HG03108 (cell line): ENCODE measurements around the gene MYH7B.

Experiments
- ATAC-seq: cut with Tn5 transposase; IDR thresholded peaks from one replicate; pipeline ENCODE4 v1.9.1; 2021; ENCODE audit warnings: moderate library complexity; ENCODE audit not compliant: unreplicated experiment

The MYH7B gene

DNA sequence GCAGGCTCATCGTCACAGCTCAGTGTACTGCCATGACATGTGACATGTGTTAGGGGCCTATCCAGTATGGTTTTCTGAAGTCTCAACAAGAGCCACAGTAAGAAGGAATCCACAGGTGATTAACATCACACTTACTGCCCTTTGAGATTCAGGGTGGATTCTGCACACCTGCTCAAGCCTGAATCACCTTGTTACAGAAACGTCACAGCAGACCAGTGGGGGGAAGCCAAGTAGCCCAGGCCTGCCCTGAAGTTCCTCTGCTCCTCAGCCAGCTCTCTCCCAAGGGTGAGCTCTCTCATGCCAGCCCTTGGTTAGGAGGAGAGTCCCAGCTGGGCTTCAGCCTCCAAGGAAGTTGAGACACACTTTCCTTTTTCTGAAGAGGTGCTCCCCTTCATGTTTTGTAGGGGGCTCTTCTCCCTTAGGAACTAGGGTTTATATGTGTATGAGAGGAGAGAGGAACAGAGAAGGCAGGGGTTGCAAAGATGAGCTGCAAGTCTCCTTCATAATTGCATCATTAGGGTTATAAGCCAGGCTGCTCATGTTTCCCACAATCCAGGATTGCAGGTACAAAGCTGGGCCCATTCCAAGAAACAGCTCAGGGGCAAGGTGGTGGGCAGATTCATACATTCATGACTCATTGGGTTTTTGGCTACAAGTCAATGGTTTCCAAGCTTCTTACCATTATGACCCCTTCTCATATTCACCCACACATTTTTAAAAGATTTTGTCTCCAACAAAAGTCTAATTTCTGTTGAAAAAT, 11.7 kb upstream of the MYH7B start:
- no peak for ATAC-seq

DNA sequence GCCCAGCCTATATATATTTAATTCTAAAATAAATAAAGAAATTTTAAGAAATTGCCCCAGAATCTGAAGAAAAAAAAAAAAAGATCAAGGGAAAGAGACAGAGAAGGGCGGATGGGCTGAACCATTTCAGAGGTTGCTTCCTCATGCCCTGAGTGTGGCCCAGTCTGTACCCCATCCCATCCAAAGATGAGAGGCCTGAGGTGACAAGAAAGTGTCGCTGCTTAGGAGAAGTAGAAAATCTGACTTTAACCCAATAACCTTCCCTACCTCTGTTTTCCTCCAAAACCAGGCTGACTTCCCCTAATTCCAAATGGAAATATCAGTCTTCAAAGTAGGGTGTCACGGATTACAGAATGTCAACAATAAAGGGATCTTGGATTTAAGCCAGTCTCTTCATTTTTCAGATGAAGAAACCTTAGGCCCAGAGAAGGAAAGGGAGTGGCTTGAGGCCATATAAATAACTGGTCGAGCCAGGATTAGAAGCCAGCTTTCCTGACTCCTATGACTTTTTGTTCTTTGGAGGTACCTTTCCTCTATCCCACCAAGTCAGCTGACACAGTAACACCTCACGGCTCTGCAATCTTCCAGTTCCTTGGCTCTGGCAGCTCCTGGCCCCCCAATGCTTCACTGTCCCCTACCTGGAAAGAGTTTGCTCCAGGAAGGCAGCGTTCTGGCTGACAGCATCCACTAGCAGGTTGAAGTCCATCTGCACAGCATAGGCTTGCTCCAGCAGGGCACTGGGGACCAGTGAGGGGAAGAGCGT, 10.2 kb upstream of the MYH7B start:
- ATAC-seq: no peak

DNA sequence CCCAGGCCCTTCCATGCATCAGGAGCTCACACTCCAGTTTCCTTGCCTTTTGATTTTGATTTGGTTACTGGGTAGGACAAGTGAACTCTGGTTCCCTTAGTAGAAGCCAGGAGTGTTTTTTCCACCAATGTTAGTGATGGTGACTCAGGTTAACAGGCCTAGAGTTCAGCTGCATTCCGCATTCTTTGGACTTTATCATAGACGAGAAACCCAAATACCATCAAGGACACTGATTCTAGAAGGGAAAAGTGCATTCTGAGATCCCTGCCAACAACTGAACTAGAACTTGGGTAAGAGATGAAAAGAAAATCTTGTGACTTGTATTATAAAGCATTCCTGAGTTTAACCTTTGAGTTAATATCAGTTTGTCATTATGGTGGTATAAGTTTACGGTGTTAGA, 9.0 kb upstream of the MYH7B start:
- no peak for ATAC-seq

DNA sequence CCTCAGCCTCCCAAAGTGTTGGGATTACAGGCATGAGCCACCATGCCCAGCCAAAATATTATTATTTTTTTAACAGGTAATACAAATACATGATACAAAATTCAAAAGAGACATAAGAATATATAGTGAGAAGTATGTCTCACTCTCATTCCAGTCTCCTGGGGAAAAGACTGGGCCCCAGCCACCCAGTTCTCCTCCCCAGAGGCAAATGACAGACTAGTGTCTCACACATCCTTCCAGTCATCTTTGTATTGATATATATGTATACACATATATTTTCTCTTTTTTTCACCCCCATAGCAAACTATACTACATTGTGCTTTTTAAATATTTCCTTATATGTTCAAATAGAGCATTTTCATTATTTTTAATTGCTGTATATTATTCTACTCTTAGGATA, 8.3 kb upstream of the MYH7B start:
- no peak for ATAC-seq

DNA sequence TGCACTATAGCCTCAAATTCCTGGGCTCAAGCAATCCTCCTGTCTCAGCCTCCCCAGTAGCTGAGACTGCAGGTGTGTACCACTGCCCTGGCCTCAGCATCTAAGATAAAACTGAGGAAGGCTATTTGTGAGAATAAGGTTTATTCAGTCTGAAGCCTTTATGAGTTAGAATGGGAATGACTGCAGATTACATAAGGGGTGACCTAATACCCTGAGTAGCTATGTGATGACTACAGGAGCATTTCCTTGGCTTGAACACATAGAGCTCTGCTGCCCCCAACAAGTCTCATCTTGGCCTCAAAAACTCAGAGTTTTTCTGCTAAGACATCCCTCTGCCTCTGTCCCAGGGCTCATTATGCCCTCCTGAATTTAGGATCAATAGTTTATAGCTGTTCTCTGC, 7.6 kb upstream of the MYH7B start:
- ATAC-seq: no peak

DNA sequence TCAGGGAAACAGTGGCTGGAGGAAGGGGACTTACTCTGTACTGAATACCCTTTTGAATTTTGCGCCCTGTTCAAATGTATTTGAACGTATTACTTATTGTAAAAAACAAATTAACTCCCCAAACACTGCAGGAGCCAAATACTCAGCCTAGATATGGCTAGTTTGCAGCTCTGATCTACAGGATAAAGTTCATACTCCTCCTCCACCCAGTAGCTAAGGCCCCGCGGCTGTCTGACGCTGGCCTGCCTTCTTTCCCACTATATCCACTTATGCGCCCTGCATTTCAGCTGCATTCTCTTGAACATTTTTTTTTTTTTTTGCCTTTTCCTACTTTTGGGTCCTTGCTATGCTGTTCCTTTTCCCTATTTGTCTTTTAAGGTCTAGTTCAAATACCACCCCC, 6.5 kb upstream of the MYH7B start:
- no peak for ATAC-seq

DNA sequence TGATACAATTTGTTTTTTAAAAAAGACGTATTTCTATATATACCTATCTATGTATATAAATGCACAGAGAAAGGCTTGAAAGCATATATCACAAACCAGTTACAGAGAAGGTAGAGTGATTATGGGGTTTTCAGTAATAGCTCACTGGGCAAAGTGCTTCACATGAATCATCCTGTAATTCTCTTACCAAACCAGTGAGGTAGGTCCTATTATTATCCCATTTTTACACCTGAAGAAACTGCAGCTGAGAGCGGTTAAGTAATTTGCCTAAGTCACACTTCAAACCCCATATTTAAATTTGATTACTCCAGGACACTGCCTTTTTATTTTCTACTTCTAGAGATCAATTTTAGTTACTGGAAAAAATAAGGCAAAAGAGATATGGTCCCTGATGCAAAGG, 4.4 kb upstream of the MYH7B start:
- no peak for ATAC-seq

DNA sequence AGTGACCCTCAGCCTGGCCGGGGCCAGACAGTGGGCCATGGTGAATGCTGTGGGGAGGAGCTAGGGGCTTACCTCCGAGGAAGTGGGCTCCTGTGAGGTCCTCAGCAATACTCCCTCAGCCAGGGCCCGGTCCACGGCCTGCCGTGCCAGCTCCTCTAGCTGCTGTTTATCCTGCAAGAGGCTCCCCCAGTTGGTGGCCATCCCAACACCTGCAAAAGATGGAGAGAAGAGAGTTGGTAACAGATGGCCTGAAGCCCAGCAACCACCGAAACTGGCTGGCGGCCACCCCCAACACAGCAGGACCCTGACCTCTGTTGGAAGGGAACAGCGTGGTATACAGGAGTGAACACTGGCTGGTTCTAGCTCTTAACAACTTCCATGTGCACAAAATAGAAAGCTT, 4.0 kb upstream of the MYH7B start:
- no peak for ATAC-seq

DNA sequence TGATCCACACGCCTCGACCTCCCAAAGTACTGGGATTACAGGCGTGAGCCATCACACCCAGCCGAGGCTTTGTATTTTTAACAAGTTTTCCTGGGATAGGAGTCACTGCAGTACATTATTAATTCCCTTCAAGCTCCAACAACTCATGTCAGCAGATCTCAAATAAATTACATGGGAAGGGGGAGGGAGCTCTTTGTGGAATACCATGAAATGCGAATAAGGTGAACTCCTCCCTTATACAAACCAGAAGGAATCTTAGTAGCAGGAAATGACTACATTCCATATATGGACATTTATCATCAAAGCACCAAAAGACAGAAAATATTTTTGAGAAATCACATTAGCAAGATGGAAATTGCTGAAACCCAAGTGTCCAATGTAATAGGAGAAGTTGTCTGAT, 3.0 kb upstream of the MYH7B start:
- no peak for ATAC-seq

DNA sequence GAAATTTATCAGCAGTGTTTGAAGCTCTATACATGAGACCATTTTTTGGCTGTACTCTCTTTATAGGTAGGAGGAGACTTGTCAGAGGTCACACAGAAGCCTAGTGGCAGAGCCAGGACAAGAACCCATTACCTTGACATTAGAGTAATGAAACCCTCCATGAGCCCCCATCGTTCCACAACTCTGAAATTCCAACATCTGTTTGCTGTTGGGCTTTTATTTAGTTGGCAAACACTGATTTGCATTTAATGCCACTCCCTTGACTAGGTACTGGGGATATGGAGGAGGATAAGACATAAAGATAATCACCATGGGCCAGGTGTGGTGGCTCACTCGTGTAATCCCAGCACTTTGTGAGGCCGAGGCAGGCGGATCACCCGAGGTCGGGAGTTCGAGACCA, 1.7 kb upstream of the MYH7B start:
- no peak for ATAC-seq

DNA sequence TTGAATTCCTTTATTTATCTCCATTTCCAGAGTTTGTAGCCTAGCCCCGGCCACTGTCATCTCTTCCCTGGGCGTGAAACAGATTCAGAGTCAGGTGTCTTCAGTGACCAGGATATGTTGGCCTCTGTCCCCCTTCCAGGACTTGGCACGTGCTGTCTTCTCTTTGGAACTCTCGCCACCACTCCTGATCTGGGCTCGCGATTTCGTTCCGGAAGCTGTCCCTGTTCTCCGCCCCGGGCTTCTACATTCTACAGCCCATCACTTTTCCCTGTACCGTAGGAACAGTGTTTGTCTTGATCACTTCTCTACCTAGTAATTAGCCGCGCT, 801 bp upstream of the MYH7B start:
- no peak for ATAC-seq

DNA sequence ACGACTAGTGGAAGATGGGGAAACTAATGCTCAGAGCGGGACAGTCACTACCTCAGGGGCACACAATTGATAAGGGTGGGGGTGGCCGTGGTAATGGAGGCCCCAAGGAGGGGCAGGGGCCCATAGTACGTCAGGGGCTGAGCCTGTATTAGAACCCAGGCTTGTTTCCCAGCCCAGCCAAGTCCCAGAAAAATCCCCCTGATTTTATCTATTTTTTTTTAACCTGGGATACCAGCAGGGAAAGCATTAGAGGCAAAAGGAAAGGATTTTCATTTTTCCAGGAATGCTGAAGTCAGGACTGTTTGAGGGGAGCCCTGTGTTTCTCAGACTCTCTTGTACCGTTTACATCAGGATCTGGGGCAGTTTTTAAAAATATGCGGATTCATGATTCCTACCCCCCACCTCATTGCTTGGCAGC, 382 bp downstream of the MYH7B start:
- no peak for ATAC-seq

DNA sequence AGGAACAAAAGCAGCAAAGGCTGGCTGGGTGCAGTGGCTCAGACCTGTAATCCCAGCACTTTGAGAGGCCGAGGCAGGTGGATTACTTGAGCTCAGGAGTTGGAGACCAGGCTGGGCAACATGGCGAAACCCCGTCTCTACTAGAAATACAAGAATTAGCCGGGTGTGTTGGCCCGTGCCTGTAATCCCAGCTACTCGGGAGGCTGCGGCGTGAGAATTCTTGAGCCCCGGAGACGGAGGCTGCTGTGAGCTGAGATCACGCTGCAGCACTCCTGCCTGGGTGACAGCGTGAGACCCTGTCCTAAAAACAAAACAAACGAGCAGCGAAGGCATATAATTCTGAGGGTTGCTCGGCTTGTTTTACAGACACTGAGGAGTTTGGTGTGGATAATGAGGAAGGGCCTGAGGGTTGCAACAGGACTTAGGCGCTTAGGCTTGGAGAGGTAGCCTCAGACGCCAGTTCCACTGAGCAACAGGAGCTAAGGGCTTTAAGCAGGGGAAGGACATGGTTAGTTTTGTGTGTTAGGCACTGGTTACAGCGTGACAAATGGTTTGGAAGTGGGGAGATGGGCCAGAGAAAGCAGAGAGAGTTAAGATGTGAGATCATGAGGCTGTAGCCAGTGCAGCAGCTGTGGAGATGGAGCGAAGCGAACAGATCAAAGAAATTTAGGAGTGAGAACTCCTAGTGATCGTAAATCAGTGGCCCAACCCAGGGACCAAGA, 1.2 kb downstream of the MYH7B start:
- no peak for ATAC-seq

DNA sequence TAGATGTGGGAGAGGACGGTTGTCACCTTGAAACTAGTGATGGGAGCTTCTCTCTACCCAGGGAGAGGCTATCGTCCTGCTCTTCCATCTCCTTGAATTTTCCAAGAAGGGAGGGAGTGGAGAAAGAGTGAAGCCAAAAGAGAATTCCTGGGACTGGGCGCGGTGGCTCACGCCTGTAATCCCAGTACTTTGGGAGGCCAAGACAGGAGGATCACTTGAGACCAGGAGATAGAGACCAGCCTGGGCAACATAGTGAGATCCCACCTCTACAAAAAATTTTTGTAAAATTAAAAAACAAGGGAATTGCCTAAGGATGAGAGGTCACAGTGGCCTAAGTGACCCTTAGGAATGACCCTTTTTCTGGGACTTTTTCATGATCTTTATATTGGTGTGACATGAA, 8.8 kb downstream of the MYH7B start:
- ATAC-seq: no peak

DNA sequence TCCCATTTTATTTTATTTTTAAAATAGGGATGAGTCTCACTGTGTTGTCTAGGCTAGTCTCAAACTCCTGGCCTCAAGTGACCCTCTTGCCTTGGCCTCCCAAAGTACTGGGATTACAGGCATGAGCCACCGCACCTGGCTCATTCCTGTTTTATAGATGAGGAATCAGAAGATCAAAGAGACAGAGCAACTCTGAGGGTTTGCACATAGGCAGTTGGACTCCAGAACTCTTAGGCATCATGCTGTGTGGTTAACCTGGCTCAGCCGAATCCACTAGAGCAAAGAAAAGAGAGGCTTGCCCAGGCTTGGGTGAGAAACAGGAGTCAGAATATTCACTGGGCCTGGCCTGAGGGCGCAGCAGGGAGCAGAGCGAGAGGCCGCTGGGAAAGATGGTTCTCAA, 9.4 kb downstream of the MYH7B start:
- ATAC-seq: no peak

DNA sequence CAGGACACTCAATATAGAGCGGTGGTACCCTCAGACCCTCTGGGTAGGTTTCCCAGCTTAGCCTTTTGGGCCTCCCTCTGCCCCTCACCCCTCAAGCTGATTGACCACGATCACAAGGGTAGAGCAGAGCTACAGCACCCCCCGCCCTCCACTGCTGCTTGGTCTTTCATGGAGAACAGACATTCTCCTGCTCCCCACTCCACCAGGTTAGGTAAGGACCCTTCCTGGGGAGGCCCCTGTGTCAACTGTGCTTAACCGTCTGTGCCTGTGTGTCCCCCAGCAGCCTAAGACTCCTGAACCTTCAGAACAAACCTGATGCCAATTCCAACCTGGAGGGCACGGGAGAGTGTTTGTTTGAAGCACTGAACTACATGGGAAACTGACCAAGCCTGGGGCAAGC, 11.8 kb downstream of the MYH7B start:
- no peak for ATAC-seq

DNA sequence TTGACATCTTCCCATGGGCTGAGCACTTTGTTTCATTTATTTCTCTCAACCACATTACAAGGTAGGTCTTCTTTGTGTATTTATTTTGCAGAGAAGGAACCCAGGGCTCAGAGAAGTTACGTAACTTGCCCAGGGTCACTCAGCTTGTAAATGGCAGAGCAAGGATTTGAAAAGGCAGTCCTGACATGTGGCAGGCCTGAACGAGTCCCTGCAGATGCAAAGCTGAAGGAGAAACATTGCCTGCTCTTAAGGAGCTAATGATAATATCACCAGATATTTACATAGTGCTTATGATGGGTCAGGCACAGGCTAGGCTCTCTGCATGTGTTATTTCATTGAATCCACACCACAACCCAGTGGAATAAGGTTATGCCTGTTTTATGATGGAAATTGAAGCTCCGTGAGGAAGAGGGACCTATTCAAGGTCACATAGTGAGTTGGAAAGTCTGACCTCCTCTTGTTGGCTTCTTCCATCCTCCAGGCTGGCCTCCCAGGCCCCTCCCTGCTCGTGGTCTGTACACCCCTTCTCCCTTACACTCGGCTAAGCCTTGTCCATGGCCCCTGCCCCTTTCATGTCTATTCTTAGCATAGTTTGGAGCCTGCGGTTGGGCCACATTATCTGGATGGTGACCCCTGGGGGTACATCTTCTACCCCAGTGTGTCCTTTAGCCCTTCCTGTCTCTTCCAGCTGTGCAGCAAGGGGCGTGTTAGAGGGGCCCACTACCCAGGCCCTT, 12.5 kb downstream of the MYH7B start:
- no peak for ATAC-seq

DNA sequence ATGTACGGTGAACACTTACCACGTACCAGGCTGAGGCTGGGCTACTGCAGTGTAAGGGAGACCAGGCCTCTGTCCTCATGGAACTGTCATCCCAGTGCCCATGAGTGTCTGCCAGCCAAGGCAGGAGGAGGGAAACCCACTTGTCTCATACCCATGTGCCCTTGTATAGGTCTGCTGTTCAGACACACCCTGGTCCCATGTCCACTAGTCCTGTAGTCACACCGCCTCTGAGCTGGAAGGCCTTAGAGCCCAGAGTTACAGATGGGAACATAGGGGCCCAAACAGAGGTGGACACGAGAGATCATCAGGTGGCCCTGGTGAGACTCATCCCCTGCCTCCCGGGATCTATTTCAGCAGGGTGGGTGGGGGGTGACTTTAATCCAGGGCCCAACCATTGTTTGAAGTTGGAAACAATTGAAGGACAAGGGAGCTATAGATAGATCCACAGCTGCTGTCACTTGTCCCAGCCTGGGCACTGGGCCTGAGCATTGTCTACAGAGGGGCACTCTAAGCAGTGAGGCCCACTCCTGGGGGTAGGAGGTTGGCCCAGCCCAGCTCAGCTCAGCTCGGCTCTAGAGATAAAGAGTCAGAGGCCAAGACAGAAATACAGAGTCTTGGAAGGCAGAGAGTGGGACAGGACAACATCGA, 14.6 kb downstream of the MYH7B start:
- ATAC-seq: no peak

DNA sequence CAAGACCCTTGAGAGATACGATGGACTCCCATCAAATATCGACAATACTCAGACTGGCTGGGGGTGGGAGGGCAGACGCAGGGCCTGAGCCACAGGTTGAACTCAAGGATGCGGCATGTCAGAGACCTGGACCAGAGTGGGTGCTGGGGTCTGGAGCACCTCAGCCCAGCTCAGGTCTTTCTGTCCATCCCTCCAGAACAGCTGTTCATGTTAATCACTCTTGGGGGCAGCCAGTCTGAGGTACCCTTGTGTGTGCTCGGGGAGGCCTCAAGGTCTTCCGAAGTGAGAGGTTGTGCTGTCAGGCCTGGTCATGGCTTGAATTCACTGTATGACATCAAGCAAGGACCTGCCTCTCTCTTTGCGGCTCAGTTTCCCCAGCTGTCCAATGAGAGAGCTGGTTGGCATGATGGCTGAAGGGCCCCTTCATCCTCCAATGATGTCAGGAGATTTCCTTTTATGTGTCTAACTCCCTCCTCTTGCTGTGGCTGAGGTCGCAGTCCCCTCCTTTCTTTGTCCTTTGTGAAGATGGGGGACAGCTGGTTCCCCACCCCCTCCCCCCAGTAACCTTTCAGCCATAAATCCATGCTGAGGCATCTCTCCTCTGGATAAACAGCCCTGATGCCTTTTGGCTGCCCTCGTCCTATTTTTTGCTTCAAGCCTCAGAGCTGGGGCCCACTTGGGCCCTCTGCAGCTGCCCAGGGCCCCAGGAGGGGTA, 15.3 kb downstream of the MYH7B start:
- no peak for ATAC-seq

DNA sequence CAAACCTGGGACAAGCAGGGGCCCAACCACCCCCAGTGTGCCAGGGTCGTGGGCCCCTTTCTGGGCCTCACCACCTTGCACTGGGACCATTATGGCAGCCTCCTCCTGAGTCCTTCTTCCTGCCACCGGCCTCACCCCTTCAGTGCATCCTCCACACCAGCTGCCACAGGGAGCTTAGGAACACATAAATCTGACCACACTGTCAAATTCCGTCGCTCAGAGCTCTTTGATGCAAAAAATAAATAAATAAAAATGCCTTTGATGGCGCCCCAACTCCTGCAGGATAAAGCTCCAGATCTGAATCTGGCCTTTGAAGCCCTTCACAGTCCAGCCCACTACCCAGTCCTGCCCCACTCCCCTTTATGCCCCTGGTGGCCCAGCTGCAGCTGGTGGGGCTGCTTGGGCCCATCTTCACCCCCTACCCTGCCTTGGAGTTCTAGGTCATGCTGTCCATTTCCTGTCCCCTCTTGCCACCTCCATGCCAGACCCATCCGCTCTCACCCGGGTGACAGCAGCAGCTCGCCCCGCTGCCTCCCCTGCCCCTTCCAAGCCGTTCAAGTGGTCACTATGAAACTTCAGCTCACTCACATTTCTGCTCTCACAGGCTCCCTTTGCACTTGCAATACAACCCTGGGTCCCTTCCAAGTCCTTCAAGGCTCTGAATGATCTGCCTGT, 16.0 kb downstream of the MYH7B start:
- no peak for ATAC-seq
